GM21737 (cell line): ENCODE measurements around the gene ATP8A1.
"Not testable (repeated sequence)": the region's sequence is repeated elsewhere in the genome, so short reads cannot be mapped to it uniquely, and the experiment has no call there.

Source experiments
- ATAC-seq: cut with Tn5 transposase; IDR thresholded peaks from one replicate; pipeline ENCODE4 v1.9.1; 2021; ENCODE audit warnings: mild to moderate bottlenecking, moderate library complexity; ENCODE audit not compliant: unreplicated experiment

The ATP8A1 gene

DNA sequence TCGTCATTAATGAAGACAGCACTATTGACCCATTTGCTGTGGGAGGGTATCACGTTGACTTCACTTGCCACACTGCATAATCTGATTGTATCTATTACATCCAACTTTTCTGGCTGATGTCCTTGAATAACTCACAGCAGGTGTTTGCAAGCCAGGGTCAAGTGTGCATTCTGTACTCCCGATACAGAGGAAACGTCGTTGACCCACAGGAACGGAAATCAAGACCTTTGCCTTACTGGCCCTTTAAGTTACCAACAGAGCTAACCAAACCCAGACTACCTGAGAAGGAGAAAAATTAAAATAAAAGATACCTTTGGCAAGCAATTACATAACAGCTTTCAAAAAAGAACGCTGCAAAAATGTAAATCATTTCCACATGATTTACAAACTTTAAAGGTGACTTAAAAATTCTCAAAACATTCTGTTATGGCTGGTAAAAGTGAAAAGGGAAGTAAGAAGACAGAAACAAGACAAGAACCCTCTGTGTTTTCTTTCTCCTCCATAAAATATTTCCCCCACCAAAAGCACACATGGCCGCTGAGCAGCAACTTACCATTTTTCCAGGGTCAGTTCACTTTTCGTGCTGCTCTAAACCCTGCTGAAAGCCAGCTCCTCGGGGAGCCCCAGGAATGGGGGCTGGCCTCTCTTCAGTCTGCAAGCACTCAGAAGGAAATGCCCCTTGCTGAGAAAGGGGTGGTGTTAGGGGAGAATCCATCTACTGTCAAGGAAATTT lies 266.1 kb downstream of the ATP8A1 start:
- no peak for ATAC-seq

DNA sequence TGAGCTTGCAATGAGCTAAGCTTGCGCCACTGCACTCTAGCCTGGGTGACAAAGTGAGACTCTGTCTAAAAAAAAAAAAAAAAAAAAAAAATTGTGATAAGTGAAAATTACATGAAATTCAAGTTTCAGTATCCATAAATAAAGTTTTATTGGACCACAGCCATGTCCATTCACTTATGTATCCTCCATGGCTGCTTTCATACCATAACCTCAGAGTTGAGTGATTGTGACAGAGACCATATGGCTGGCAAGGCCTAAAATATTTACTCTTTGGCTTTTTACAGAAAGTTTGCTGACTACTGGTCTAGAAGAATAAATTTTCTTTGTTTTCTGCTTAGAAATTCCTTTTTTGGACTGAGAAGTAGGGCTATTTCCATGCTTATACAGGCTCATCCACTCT lies 271.4 kb downstream of the ATP8A1 start:
- no peak for ATAC-seq

DNA sequence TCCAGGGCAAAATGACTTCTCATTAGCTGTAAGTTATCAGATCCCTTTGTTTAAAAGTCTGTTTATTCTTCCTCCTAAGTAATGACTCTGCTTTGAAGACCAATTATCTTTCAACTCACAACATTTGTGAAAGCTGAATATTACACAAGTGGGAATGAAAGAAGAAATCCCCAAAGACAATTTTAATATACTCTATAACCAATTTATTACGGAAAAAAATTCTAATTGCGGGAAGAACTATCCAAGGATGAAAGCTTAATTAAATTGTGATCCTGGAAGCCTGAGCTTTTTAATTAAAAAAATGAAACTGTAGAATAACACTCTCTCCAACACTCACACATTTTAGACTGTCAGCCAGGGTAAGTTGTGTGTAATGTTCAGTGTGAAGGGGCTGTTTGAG lies 275.2 kb downstream of the ATP8A1 start:
- ATAC-seq = no peak

- no peak for ATAC-seq
Measured at GRCh38 chr4:42377497-42377896, 279.4 kb downstream of the ATP8A1 start.

DNA sequence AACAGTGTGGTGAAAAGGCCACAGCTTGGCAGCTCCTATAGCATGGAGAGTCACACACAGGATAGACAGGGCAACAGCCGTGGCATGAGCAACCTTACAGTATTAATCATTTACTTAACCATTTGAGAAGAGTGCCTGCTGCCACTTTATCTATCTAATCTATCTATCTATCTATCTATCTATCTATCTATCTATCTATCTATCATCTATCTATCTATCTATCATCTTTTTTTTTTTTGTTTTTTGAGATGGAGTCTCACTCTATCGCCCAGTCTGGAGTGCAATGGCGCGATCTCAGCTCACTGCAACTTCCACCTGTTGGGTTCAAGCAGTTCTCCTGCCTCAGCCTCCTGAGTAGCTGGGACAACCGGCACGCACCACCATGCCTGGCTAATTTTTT lies 284.6 kb downstream of the ATP8A1 start:
- not testable (repeated sequence) for ATAC-seq

- no peak for ATAC-seq
Measured at GRCh38 chr4:42371305-42372252, 285.3 kb downstream of the ATP8A1 start.

DNA sequence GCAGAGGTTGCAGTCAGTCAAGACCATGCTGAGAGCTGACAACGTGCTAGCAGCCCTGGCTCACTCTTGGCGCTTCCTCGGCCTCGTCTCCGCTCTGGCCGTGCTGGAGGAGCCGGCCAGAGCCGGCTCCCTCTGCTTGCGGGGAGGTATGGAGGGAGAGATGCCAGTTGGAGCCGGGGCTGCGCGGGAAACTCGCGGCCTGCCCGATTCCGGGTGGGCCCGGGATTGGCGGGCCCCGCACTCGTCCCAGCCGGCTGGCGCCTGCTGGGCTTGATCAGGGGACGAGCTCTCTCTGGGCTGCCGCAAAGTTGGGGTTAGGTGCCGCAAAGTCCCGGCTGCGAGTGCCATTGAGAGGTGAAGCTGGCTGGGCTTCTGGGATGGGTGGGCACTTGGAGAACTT lies 287.4 kb downstream of the ATP8A1 start:
- no peak for ATAC-seq

- no peak for ATAC-seq
Measured at GRCh38 chr4:42366959-42367358, 289.9 kb downstream of the ATP8A1 start.

DNA sequence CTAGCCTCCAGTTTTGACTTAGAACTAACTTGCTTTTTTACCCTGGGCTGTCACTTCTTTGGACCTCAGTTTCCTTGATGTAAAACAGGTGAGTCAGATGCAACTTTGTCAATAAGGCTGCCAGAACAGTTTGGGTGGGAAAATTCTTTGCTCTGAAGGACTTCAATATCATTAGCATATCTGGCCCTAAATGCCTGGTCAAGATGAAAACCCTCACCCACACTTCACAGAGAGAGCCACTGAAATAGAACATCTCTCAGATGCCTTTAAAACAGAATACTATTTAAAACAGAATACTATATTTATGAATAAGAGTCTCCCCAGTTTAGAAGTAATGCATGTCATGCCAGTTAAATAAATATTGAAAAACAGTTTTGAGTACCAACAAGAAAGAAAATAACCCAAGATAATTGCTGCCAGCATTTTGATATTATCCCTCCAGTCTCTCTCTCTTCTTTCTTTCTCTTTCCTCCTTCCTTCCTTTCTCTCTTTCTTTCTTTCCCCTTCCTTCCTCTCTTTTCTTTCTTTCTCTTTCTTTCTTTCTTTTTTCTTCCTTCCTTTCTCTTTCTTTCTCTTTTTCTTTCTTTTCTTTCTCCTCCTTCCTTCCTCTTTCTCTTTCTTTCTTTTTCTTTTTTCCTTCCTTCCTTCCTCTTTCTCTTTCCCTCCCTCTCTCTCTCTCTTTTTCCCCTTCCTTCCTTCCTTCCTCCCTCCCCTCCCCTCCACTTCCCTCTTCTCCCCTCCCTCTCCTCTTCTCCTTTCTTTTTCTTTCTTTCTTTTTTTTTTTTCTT lies 292.4 kb downstream of the ATP8A1 start:
- ATAC-seq = no peak

DNA sequence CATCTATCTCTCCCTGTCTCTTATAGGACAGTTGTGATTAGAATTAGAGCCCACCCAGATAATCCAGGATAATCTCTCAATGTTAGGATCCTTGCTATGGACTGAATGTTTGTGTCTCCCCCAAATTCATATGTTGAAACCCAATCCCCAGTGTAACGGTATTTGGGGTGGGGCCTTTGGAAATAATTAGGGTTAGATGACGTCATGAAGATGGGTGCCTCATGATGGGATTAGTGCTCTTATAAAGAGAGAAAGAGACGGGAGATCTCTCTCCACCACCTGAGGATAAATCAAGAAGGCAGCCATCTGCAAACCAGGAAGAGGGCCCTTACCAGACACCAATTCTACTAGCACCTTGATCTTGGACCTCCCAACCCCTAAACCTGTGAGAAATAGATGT lies 293.3 kb downstream of the ATP8A1 start:
- no peak for ATAC-seq

GRCh38 chr4:42362591-42362990 lies 294.3 kb downstream of the ATP8A1 start:
- no peak for ATAC-seq

DNA sequence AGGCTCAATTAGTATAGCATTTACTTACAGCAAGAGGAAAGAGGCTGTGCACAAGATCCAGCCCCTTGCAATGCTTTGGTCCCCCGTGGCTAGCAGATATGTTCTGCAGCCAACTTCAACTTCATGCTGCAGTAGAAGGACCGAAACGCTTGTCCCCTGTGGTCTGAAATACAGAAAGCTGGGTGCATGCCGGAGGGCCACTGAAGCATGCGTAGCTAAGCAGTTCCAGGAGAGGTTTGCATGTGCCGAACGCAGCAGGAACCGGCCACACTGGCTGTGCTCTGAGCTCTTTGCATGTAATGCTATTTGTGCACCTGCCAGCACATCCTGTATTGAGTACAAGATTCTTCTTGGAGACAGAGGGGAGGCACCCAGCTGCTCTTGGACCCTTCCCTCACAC lies 295.4 kb downstream of the ATP8A1 start:
- no peak for ATAC-seq

DNA sequence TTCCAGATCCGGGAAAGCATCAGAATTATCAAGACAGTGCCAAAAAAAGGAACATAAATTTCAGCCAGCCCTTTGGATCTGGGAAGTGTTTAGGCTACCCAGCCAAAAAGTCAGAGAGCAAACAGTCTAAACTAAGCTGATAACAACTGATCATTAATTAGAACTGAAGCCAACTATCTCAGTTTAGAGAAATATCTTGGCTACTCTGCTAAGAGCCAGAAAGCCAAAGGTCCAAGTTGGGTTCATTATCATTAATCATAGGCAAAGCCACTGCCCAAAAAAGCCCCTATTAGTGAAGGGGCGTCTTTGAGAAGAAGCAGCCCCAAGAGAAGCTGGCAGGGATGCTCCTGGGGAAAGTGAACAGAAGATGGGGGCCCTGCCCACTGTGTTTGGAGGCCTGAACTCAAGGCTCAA lies 296.6 kb downstream of the ATP8A1 start:
- ATAC-seq = no peak

- ATAC-seq = no peak
Measured at GRCh38 chr4:42359711-42360110, 297.2 kb downstream of the ATP8A1 start.
